GM15510 (cell line): Measurements from ENCODE around the gene ARHGEF4.

ENCODE experiments used
- POLR2A ChIP-seq: IDR thresholded peaks from 3 replicates; pipeline ENCODE4 v1.6.1; 2011; ENCODE audit warnings: borderline replicate concordance; ENCODE audit not compliant: insufficient read length; ENCODE audit errors: extremely low read depth

ARHGEF4 gene

DNA sequence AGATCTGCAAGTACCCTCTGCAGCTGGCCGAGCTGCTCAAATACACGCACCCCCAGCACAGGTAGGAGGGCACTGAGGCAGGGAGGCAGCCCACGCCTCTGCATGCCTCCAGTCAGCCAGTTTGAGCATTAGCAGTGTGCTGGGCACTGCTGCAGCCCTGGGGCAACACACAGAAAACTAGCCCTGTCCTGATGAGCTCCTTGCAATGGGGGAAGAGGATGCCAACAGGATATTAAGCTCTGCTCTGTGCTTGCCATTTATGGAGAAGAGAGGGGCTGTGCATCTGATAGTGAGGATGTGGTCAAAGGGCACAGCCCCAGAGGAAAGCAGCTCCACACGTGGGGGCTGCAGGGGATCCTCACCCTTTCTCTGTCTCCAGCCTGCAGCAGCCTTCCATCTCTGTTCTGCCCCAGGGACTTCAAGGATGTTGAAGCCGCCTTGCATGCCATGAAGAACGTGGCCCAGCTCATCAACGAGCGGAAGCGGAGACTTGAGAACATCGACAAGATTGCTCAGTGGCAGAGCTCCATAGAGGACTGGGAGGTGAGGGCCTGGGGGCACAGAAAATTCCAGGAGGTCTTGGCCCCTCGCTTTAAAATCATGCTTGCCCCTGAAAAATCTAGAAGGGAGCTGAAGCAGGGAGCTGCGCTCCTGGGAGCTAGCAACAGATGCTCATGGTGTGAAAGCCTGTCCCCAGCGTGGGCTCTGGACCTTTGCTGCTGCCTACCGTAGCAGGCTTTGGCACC lies 204.9 kb downstream of the ARHGEF4 start:
- TF ChIP-seq POLR2A, result no peak

DNA sequence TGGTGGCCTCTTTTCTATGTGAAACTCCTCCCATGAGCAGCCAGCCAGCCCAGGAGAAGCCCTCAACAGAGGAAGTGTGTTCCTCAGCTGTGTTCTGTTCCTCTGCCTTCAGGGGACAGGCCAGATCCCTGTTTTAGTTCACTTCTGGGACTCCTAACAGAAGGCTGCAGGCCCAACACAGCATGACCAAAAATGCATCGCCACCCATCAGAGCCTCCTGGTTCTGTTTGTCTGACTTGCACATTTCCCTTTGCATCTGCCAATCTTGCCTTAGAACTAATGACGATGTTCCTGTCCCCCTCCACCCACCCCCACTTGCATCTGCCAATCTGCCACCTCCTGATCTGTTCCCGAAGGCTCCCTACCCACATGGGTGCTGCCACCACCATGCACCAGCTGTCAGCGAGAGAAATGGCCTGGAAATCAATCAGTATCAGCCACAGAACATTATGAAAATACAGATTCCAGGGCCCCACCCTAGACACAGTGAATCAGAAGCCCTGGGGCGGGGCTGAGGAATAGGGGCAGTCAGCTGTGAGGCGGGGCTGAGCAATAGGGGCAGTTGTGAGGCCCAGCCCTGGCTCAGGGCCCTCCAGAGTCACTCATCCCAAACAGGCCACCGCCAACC lies 205.5 kb downstream of the ARHGEF4 start:
- TF ChIP-seq POLR2A, result no peak

DNA sequence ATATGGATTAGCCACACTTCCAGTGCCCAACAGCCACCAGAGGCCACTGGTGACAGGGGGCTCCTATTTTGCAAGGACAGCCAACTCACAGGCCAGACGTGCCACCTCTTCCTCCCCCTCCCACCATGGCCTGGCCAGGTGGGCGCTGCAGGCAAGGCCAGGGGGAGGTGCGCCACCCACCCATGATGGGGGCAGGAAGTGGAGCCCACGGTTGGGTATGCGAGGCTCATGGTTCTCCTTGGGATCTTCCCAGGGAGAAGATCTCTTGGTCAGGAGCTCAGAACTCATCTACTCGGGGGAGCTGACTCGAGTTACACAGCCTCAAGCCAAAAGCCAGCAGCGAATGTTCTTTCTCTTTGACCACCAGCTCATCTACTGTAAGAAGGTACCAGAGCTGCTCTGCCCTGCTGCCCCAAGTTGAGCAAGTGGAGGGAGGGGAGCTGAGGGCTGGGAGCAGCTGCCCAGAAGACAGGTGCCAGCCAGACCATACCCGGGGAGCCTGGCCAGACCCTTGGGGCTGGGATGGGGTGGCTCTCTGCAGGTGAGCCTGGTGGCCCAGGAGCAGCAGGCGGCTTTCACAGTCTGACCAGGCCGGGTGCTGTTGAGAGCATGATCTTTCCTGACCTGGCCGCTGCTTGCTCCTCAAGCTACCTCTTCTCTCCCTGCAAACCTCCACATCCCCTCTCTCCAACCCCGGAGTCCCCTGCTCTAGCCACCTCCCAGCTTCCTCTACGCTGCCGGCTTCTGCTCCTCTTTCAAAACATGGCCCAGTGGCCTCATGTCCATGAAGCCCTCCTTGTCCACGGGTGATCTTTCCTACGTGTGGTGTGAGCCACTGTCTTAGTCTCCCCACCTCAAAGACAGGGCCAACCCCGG lies 206.7 kb downstream of the ARHGEF4 start:
- TF ChIP-seq POLR2A, result no peak

DNA sequence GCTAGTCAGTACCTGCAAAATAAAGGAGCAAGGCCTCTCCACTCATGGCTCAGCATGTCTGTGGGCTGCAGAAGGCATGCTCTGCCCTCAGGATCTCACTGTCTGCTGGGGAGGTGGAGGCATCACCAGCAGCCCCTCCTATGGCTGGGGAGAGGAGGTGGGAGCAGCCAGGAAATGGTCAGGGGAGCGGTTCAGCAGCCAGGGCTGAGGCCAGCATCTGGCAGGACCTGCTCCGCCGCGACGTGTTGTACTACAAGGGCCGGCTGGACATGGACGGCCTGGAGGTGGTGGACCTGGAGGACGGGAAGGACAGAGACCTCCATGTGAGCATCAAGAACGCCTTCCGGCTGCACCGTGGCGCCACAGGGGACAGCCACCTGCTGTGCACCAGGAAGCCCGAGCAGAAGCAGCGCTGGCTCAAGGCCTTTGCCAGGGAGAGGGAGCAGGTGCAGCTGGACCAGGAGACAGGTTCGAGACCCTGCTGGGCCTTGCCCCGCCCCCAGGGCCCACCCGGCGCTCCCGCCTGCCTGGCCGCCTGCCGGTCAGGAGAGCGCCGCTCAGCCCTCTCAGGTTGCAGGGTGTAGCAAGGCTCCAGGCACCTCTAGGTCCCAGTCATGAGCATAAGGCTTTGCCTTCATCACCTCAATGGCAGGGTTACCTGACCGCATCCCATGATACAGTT lies 207.5 kb downstream of the ARHGEF4 start:
- TF ChIP-seq POLR2A, result no peak

DNA sequence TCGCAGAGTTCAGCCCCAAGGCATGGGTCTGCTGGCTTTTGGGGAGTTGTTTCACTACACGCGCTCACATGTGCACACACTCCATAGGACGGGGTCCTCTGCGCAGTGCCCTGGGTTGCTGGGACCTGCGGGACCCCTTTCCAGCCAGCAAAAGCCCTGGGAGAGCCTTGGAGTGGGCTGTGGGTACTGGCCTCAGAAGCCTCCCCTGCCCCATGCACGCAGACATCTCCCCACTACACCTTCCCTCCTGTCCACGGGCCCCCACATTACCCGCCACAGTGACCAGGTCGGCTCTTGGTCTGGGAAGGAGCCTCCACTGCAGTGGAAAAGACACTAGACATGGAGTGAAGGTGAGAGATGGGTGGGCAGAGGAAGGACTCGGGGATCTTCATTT lies 208.0 kb downstream of the ARHGEF4 start:
- TF ChIP-seq POLR2A, result no peak

DNA sequence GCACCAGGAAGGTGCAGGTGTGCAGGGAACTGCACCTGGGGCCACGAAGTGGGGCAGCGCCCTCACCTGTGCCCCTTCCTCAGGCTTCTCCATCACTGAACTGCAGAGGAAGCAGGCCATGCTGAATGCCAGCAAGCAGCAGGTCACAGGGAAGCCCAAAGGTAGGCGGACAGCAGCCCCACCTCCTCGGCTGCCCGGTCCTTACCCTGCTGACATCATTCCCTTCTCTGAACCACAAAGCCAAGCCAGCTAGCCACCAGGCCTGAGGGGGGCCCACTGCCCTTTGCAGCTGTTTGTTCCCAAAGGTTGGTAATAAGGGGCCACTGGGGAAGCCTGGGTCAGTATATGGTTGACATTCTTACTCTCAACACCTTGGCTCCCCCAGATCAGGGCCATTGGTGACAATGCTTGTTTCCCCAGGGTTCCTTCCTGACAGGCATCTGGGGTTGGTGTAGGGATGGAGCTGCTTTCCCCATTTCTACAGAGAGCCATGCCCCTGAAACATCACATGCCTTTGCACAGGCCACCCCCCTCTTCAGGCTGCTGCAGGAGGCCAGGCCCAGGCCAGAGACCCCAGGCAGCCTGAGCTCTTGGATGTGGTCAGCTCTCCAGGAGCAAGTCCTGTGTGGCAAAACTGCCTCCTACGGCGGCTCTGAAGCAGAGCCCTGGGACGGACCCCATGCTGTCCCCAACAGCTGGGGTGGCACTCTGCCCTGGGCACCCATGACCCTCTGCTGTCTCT lies 208.7 kb downstream of the ARHGEF4 start:
- TF ChIP-seq POLR2A, result no peak

DNA sequence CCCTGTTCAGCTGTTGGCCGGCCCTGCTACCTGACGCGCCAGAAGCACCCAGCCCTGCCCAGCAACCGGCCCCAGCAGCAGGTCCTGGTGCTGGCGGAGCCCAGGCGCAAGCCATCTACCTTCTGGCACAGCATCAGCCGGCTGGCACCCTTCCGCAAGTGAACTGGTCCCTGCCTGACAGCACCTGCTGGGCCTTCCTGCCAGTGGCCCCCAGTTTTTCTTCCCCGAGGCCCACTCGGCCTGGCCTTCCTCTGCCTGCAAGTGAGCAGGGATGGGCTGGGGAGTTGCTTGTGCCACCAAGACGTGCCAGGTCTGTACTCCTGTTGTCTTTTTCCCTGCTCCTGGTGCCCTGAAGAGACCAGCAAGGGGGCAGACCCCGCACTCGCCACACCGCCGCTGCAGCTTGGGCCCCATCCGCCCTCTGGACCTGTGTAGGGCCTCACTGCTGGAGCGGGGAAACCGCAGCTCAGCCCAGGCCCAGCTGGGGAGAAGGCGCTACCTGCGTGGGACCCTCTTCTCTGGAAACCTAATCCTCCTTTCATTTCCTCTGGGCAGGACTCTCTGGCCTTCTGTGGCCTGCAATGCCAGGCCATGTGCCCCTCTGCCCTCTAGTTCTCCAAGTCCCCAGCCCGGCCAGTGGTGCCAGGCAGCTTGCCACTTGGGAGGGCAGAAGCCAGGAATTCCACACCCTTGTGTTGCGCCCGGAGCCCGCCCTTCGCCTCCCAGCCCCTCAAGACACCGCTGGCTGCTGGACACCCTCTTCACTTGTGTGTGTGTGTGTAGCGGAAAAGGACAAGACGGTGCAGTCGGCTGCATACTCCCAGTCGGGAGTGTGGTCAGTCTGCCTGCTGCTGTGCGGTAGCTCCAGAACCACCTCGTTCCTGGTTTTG lies 209.6 kb downstream of the ARHGEF4 start:
- TF ChIP-seq POLR2A, result peak; percentile 9

DNA sequence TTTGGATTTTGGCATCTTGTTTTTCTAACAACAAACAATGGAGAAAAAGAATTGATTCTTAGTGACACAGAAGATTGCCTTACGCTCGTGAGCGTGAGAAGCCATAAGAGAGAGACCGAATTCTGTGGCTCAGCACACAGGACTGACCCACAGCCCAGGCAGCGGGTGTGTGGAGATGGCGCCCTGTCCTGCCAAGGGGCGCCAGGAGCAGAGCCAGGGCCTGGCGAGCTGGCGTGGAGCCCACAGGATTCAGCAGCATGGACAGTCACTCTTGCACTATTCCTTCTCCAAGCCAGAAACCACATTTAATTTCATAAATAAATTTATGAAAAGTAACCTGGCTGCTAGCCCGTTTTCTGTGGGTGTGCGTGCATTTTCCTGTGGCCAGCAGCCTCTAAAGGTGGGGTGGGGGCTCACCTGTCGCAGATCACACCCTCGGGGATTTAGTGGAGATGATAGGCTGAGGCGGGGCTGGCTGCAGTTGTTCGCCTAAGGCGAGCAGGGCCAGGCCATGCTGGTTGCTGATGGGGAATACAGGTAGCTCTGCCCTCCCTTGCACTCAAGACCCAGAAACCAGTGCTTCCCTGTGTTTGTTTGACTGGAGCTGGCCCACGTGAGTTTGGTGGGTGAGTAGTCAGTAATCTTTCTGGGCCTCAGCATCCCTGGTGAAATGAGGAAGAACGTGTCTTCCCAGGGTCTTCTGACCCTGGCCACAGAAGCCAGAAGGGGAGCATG lies 210.4 kb downstream of the ARHGEF4 start:
- no peak for TF ChIP-seq POLR2A

DNA sequence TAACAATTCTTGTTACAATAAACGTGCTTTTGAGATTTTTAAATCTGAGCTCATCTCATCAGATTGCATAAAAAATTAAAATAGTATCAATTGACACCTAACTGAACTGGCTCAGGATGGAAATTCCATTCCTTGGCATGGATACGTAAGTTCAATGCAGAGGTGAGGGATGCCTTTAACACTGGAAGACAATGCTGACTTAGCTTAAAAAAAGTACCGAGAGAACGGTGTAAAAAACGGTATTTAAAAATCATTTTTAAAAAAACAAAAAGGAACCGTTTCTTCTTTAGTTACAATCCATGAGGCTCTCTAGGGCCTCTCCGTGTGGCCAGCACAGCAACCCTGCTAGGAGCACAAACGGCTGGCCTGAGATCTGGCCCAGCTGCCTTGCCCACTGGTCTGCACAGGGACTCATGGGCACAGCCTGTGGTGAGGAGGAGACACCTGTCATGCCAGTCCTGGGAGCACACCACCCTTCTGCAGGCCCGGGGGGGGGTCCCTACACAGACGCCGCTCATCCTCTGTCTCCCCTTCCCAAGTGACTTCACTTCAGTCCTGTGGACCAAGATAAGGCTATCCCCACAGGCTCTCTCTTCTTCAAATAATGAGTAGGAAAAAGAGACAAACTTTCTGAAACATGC lies 211.3 kb downstream of the ARHGEF4 start:
- no peak for TF ChIP-seq POLR2A

DNA sequence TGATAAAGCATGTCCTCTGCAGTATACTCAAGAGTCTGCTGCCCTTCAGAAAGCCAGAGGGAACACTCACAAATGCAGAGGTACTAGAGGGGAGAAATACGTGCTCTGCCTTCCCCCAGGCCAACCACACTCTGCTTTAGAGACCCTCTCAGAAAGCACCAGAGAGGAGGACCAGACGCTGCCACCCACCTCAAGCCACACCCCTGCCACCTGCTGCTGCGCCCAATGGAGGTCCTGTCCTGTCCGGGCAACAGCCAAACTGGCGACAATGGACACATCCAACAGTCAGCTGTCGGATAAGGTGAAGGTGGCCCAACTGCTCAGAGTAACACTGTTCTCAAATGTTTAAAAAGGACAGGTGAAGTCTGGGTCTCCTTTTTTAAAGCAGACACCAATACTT lies 211.9 kb downstream of the ARHGEF4 start:
- TF ChIP-seq POLR2A, result no peak

DNA sequence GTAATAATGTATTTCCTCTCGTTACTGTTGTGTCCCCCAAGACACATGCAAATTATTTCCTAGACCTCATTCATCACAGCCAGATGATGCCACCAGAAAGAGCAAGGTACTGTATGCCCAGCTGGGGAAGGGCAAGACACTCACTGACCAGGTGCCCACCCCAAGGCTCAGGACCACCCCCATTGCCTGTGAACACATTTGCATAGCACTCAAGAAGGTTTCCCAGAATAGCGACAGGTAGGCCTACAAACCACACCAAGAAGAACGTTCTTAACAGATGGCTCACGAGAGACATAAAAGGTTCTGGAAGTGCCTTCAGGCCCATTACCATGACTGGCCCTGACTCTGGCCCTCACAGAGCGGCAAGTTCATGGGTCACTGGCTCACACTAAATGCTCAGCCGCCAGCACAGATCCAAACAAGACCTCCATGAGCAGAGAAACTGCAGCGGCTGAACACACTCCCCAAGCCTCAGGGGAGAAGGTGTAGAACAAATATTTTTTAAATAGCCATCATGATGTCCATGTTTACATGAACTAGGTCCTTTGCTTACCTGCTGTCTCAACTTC lies 212.5 kb downstream of the ARHGEF4 start:
- TF ChIP-seq POLR2A, result no peak

DNA sequence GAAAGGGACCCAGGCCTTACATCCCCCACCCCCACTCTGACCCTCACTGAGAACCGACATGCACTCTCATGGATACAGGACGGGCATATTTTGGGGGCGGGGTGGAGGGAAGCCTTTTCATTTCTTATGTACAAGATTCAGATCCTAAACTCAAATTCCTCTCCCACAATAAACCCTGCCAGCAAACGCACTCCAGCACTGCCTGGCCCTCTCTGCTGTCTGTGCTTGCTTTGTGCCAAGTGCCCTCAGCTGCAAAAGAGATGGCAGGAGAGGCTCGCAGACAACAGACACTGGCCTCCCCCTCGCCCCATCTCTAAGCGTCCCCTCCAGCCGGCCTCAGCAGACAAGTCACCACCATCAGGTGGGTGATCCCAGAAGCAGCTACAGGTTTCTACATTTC lies 214.2 kb downstream of the ARHGEF4 start:
- TF ChIP-seq POLR2A, result no peak
